H1 (cell line): Measurements from ENCODE around the gene MACF1. TPM values are rescaled to one million over a fixed set of nuclear protein-coding genes. Genes with fewer than 3 reads are reported as not detected.

Source experiments
- CHD7 ChIP-seq: fragments of 300-600 bp; sonication (generic); IDR thresholded peaks from 2 replicates; pipeline ENCODE4 v1.7.1; 2012; ENCODE audit warnings: low read length, moderate library complexity, mild to moderate bottlenecking, inconsistent platforms; ENCODE audit not compliant: insufficient replicate concordance
- polyA plus RNA-seq, 7 experiments: library from polyadenylated mRNA; depleted of rRNA in 3 of 7; stranded (reverse) in 5 of 7; unstranded in 2 of 7; fragments of >200 nt in 5 of 7; fragments of 200-250 nt in 2 of 7; gene quantifications; 1 replicate in 5 of 7; 2 replicates in 1 of 7; 4 replicates in 1 of 7; pipeline versions ENCODE4 v1.2.1 to v1.2.3, GENCODE V29; 2011 to 2013; ENCODE audit warnings: missing spikeins in 2 of 7, mixed read lengths in 2 of 7
- total RNA-seq: library from RNA; stranded (reverse); fragmentation: NEBNext Ultra II Directional; extraction: Animal tissue kit (Norgen Biotek cat#: 25700); gene quantifications from 2 replicates; pipeline ENCODE4 v1.2.1, GENCODE V29; 2021

The MACF1 gene
- total and polyA plus RNA-seq, 2 of the 8 experiments (the other 6 are each of a cell fraction or from before 2014, with no cell fraction given), result 59.8 to 285 TPM

- TF ChIP-seq CHD7, result no peak
Observed at GRCh38 chr1:39160703-39161102, 43.8 kb upstream of the MACF1 start (continued).
